GM21786 (cell line): Measurements from ENCODE around the gene OSM.
"Not testable (repeated sequence)": the region's sequence is repeated elsewhere in the genome, so short reads cannot be mapped to it uniquely, and the experiment has no call there.

Experiments
- ATAC-seq: cut with Tn5 transposase; IDR thresholded peaks from one replicate; pipeline ENCODE4 v1.9.1; 2021; ENCODE audit not compliant: unreplicated experiment

OSM gene

DNA sequence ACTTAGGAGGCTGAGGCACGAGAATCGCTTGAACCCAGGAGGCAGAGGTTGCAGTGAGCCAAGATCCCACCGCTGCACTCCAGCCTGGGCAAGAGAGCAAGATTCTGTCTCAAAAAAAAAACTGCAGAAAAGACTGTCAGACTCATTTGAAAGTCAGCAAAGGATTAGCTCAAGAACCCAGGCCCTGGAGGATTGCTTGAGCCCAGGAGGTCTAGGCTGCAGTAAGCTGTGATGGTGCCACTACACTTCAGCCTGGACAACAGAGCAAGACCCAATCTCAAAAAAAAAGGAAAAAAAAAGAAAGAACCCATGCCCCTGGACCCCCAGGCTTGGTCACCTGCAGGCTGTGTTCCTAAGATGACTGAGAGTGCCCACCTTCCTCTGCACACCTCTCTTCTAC is 36.3 kb downstream of the OSM start:
- no peak for ATAC-seq

DNA sequence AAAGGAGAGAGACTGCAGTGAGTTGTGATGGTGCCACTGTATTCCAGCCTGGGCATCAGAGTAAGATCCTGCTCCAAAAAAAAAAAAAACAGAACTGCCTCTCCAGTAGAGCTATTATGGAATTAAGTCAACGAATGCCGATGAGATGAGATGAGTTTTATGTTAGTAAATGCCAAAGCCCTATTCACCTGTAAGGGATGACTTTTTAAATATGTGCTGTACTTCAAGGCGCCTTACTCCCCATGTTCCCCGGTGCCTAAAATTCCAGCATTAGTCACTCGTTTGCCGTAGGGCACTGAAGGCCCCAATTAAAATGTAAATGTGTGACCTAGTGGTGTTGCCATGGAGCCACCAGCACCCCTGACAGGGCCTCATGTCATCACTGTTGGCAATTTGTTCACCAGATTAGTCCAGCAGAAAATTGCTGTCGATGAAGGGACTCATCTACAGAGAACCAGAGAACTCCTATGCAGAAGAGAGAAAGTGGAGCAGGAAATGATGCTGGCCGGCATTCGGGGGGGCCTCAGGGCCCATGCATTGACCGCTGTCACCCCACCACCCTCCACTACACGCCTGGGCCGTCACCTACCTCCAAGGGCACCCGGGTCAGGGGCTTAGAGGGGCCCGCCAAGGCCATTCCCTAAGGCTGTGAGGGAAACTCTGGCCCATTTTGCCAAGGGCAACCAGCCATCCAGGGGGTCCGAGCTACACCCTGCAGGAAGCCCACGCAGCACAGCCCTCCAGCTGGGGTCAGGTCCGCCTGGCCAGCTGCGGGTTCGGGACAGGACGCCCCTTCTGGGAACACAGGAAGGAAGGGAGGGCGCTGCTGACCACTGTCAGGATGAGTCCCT is 37.9 kb downstream of the OSM start:
- ATAC-seq, result no peak

DNA sequence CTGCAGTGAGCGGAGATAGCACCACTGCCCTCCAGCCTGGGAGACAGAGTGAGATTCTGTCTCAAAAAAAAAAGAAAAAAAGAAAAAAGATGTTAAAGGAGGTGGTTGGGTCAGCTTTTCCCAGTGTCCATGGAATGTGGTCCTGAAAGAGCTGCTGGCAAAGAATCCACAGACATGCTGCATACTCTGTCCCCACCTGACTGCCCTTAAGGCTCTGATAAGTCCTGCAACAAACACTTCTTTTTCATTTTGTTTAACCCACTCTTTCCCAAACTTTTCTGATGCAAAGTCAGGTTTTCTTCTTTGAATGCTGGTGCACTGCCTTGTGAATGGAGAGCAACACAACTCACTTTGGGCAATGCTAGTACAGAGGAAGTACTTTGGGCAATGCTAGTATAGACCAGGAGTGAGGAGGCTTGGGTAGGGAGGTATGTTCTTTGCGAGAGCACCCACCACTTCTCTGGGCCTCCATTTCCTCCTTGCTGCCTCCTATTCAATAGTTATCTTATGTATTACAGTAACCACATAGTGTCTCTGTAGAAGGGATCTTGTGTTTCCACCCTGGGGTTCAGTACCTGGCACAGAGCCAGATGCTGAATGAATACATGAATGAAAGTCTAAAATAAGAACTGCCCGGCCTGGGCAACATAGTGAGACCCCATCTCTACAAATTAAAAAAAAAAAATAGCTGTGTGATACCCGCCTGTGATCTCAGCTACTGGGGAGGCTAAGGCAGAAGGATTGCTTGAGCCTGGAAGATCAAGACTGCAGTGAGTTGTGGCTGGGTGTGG is 39.0 kb downstream of the OSM start:
- ATAC-seq, result no peak

DNA sequence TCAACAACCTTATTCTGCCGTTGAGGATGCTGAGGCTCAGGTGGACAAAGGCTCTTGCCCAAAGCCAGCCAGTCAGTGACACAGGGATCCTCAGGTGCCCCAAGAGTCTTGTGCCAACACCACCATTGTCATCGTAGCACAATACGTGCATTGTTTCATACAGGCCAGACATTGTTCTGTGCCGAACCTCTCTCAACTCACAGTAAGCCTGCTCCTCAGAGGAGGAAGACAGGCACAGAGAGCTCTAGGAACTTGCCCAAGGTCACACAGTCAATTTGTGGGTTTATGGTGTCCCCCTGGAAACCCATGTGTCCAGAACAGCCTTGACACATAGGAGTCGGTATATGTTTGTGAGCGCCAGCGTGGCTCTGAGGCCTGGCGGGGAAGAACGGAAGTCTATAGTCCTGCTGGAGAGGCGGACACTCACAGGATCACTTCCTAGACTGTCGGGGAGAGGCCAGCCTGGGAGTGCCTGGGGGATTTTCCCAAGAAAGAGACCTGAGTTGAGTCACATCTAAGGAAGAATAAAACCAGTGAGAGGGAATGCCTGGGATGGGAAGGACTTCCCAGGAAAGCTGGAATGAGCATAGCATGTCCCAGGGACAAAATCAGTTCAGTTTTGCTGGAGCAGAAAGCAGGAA is 40.3 kb downstream of the OSM start:
- no peak for ATAC-seq

DNA sequence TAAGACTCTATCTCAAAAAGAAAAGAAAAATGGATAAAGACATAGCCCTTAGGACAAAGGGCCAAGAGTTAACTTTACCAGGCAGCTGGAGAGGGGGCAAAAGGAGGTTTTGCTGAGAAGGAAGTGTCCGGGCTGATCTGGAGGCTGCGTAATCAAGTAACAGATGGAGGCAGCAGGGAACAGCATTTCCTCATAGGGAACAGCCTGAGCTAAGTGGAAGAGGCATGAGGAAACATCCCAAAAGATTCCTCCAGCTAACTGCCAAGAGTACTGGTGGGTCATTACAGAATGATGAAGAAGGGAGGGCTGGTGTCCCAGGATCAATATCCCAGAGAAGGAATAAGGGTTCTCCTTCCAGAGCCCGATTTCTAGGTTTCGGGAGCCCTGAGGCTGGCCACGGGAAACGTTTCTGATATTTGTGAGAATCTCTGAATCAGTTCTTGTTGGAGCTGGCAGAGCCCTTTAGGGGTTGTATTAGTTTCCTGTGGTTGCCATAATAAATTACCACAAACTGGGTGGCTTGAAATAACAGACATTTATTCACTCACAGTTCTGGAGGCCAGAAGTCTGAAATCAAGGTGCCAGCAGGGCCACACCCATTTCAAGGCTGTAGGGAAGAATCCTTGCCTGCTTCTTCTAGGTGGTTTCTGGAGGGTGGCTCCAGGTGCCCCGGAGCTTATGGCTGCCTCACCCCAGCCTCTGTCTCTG is 41.3 kb downstream of the OSM start:
- ATAC-seq, result no peak

DNA sequence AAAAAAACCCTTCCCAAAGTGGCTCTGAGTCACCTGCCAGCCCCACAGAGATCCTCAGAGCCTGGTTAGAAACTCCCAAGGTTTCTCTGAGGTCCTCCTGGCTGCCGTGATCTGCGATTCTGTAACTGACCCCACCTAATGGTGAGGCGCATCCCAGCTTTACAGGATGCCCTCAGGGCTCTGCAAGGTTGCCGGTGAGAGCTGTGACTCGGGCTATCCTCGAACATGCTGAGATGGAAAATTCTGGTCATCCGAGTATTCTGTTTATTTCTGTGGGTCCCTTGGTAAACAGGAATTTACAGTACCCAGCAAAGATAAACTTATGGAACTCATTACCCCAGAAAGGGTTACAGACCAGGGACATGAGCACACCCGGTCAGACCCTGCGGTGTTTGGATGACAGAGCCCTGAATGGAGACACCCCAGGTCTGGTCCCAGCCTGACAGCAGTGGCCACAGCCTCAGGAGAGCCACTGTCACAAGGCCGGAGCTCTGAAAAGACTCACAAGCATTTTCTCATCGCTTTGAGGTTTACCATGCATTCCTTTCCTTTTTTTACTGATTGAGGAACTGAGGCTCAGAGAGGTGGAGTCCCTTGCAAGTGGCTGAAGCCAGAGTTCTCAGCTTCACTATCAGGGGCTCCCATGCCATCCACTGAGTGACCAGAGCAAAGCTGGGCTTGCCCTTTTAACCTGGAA is 42.3 kb downstream of the OSM start:
- ATAC-seq, result no peak

DNA sequence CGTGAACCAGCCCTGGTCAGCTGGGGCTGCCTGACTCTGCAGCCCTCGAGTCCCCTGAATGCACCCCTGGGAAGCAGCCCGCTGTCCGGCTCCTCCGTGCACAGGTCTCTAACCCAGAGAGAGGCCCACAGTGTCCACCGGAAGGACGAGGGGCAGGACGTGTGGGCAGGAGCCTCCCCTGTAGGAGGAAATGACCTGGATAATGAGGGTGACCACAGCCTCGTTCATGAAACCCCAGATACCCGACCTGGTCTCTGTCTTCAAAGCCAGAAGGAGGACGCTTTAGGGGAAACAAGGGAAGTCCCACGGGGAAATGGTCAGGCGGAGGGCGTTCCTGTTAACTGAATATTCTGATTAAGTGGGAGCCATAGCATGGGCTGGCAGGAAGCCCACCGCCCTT is 43.3 kb downstream of the OSM start:
- no peak for ATAC-seq

DNA sequence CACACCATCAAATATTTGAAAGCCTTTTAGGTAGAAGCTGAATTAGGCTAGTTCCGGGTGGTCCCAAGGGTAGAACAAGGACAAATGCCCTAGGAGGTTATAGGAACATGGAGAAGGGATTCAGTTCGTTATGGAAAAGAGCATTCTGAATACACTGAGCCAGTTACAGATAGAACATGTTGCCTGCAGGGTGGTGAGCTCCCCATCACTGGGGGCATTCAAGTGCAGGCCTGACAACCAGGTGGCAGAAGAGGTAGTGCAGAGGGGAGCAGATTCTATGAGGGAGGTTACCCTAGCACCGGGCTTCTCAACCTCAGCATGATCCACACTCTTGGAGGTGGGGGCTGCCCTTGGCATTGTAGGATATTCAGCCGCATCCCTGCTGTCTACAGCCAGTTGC is 44.3 kb downstream of the OSM start:
- no peak for ATAC-seq

DNA sequence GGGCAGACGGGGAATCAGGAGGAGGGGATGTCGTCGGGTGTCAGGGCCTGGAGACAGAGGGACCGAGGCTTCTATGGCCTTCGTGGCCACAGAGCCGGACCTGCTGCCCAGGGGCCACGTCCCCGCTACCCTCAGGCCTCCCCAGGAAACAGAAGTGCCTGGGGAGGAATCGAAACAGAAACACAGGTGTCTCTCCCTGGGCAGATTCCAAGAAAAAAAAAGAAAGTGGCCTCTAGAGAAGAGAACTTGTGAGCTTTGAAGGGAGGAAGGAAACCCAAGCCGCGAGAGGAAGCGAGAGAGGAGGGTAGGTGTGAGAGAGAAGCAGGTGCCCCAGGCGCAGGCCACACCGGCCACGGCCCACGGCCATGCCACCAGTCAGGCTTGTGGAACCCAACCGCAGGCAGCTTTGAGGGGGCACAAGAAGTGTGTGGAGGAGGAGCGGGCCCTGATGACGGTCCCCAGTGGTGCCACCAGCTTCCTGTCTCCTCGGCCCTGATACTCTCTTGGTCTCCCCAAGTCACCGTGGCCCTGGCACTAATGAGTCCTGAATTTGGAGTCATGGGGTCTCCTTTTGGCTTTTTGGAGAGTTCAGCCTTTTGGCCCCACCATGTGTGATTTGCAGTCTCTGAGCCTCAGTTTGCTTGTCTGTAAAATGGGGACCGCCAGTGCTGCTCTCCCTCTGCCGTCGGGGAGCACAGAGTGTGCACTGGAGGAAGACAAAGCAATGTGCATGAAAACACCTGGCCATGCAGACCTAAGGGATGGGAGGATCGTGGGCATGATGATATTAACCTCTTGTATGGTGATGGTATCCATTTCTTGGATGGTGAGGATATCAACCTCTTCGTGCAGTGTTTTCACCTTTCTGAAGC is 45.3 kb downstream of the OSM start:
- no peak for ATAC-seq

DNA sequence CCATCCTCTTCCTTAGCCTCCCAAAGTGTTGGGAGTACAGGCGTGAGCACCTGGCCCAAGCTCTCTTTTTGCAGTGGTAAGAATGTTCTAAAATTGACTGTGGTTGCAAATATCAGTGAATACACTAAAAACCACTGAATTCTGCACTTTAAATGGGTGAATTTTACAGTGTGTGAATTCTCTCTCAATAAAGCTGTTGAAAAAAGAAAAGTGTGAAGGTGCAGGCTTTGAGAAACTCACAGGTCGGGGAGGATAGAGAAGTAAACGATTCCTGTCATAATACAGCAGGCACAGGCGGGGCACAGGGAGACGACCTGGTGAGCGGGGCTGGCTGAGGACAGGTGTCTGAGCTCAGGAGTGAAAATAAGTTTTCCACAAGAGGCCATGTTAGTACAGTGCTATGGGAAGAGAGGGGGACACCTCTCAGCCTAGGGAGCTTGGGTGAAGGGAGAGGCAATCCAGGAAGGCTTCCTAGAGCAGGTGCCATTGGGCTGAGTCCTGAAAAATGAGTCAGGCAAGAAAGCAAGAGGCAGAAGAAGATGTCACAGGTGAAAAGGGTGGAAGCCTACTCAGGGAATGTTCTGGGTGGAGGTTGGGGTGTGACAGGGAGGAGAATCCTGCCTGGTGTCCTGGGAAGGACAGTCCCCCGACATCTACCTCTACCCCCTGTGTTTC is 46.2 kb downstream of the OSM start:
- ATAC-seq, result no peak

DNA sequence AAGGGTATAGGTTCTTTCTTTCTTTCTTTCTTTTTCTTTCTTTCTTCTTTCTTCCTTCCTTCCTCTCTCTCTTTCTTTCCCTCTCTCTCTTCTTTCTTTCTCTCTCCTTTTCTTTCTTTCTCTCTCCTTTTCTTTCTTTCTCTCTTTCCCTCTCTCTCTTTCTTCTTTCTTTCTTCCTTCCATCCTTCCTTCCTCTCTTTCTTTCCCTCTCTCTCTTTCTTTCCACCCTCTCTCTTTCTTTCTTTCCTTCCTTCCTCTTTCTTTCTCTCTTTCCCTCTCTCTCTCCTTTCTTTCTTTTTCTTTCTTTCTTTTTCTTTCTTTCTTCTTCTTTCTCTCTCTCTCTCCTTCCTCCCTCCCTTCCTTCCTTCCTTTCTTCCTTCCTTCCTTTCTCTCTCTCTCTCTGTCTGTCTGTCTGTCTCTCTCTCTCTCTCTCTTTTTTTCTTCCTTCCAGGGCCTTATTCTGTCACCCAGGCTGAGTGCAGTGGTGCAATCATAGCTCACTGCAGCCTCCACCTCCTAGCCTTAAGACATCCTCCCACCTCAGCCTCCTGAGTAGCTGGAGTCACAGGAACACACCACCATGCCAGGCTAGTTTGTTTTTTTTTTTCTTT is 46.9 kb downstream of the OSM start:
- ATAC-seq, result no peak

DNA sequence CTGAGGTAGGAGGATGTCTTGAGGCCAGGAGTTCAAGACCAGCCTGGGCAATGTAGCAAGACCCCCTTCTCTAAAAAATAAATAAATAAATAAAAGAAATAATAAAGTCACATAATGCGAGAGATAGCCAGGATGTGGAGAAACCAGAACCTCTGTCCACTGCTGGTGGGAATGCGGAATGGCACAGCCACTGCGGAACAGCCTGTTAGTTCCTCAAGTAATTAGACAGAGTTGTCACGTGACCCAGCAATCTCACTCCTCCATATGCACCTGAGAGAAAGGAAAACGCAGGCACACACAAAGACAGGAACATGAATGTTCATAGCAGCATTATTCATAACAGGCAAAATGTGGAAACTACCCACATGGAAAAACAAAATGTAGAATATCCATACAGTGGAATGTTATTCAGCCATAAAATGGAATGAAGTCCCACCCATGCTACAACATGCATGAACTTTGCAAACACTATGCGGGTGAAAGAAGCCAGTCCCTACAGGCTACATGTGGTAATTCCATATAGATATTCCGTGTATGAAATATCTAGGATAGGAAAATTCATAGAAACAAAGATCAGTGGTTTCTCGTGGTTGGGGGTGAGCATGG is 47.5 kb downstream of the OSM start:
- ATAC-seq, result no peak

DNA sequence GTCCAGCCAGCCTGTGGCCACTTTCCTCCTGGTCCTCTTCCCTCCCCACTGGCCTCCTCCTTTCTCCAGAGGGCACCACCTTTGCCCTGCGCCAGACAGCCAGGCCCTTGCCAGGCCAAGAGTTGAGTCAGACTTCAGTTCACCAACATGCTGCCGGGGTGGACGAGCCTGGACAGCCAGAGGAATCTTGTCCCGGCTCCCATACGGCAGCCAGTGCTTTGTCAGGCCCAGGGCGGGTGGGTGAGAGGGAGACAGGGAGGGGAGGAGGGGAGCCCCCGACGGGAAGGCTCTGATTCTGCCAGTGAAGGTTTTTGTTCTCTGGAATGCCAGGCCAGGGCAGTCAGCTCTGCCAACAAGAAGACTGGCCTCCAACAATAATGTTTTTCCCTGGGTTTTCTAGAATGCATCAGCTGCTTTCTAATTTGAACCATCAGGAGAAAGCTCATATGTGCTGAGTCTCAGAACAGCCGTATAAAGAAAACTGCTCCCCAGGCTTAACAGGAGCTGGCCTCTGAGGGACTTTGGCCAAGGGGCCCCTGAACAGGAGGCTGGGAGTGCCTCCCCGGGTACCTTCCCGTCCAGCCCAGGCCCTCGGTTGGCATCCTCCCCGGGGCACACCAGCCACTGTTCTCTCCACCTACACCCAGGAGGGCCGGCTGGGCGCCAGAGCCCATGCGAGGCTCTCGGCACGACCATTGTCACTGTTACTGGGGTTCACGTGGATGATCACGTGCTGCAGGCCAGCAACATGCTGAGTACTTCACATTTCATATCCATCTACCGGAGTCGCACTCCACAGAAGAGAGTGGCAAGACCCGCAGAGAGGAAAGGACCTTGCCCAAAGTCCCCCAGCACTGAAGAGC is 48.7 kb downstream of the OSM start:
- no peak for ATAC-seq

DNA sequence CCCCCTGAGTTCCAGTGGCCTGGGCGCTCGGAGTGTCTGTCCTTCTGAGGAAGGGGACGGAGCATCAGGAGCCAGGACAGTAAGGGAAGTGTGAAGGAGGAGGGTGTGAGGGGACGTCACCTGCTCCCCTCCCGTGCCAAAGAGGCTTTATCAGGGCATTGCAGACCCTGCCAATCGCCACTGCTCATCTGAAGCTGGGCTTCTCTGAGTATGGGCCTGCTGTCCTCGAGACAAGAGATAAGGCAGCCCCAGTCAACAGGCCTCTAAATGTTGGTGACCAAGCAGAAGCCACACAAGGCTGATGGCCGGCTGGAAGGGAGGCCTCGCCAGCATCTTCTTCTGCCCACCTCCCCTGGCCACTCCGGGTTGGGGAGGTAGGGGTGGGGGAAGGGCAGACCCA is 49.9 kb downstream of the OSM start:
- ATAC-seq, result no peak

DNA sequence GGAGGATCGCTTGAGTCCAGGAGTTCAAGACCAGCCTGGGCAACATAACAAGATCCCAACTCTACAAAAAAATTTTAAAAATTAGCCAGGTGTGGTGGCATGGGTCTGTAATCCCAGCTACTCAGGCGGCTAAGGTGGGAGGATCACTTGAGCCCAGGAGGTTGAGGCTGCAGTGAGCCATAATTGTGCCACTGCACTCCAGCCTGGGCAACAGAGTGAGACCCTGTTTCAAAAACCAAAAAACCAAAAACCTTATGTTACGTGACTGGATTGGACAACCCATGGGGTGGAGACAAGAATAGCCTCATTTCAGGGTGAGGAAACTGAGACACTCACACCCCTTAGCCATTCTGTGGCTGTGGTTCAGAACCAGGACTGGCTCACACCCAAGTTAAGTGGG is 50.4 kb downstream of the OSM start:
- ATAC-seq, result not testable (repeated sequence)

DNA sequence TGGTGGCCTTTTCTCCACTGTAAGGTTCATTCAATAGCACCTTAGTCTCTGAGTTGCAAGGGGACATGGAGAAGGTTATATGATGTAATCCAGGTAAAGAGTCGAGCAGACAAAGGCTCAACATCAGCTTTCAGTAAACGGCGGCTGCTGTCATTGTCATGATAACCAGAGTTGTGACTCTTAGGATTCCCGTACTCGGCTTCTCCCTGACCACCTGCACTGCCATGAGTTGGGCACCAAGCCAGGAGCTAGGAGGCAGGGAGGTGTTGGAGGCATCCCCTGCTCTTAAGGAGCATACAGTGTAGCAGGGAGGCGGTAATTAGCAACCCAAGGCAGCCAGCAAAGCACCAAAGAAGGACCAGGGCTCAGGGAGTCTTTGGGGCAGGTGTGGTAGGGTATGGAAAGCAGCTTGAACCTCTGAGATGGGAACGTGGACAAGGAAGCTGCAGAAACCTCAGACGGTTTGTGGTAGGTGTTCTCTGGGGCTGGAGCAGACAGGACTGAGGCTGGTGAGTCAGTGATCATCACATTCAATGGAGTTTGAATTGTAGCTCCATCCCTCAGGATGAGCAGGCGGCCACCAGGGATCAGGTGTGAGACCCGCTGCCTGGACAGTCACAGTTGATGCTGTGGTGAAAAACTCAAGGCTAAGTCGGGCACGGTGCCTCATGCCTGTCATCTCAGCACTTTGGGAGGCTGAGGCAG is 51.8 kb downstream of the OSM start:
- no peak for ATAC-seq

DNA sequence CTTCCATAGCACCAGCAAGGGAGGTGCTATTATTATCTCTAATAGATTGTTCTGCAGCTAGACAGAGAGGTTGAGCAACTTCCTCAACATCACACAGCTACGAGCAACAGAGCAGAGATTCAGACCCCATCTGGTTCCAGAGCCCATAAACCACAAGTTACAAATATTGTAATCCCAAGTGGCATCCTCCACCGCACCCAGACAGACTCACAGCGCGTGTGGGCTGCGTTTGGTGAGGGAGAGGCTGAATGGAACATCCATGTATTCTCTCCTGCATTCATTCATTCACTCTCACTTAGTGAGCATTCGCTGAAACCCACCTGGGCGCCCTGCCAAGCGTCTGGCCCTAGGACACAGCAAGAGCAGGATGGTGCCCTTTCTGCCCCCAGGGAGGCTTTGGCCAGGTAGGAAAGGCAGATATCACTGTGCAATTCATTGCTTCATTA is 53.6 kb downstream of the OSM start:
- no peak for ATAC-seq
